Lower leg skin (tissue), 3 donors: ENCODE results near the gene LRRC27.

Source experiments
- POLR2A ChIP-seq, 2 donors: fragments of 450-650 bp; IDR thresholded peaks; one replicate each; pipeline ENCODE4 v1.6.1; 2016 to 2017; ENCODE audit warnings: antibody characterized with exemption in 2 of 2, mild to moderate bottlenecking in 1 of 2, moderate library complexity in 1 of 2
- TF ChIP-seq, protein P1 (sequence below), 3 donors: fragments of 450-650 bp; IDR thresholded peaks; one replicate each; pipeline ENCODE4 v1.5.1; 2016; ENCODE audit warnings: antibody characterized with exemption in 3 of 3, mild to moderate bottlenecking in 3 of 3, moderate library complexity in 2 of 3

DNA sequence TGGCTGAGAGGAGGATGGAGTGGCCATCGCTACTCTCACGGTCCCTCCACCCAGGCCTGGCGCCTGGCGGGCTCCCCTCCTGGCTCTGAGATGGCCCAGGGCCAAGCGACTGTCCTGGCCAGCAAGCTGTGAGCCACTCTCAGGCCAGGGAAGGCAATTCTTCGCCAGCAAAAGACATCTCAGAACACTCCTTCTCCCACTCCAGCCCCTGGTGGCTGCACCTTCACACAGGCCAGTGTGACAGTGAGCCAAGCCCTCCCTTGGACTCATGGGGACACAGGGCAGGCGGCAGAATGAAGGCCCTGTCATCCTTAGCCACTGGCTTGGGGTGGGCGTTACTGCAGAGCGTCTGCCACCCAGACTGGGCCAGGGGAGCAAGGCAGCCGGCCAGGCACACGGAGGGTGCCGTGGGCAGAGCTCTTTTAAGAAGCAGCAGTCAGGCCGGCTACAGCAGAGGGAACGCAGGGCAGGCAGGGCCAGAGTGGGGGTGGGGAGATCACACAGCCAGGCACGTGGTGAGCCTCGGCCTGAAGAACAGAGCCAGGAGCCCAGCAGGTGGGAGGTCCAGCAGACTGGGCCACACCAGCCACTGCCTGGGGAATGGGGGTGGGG lies 38.7 kb upstream of the LRRC27 start:
- no peak for TF ChIP-seq POLR2A (IDR thresholded peaks at IDR 0.05)
- TF ChIP-seq, protein P1, sequence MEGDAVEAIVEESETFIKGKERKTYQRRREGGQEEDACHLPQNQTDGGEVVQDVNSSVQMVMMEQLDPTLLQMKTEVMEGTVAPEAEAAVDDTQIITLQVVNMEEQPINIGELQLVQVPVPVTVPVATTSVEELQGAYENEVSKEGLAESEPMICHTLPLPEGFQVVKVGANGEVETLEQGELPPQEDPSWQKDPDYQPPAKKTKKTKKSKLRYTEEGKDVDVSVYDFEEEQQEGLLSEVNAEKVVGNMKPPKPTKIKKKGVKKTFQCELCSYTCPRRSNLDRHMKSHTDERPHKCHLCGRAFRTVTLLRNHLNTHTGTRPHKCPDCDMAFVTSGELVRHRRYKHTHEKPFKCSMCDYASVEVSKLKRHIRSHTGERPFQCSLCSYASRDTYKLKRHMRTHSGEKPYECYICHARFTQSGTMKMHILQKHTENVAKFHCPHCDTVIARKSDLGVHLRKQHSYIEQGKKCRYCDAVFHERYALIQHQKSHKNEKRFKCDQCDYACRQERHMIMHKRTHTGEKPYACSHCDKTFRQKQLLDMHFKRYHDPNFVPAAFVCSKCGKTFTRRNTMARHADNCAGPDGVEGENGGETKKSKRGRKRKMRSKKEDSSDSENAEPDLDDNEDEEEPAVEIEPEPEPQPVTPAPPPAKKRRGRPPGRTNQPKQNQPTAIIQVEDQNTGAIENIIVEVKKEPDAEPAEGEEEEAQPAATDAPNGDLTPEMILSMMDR (IDR thresholded peaks at IDR 0.05) = no peak
